GM12891 (cell line): Measurements from ENCODE around the gene MIPEP. TPM values are rescaled to one million over a fixed set of nuclear protein-coding genes. Genes with fewer than 3 reads are reported as not detected.

Experiments
- DNase-seq: peaks from one replicate; pipeline ENCODE4 v3.0.0; 2011; ENCODE audit warnings: low spot score; ENCODE audit not compliant: insufficient read length
- FAIRE-seq: peaks from 2 replicates; lab custom pipeline; 2011; peaks lifted over from hg19 to GRCh38; lab: Jason Lieb, UNC
- PAX5 ChIP-seq: IDR thresholded peaks from 2 replicates; pipeline ENCODE4 v1.6.1; 2011; ENCODE audit warnings: low read length, moderate library complexity, mild to moderate bottlenecking; ENCODE audit not compliant: insufficient read depth, severe bottlenecking
- POLR2A ChIP-seq: IDR thresholded peaks from 2 replicates; pipeline ENCODE4 v1.6.1; 2011; ENCODE audit warnings: low read depth, low read length, control low read depth
- POLR2AphosphoS5 ChIP-seq: IDR thresholded peaks from 2 replicates; pipeline ENCODE4 v1.6.1; 2011; ENCODE audit warnings: low read depth, low read length, control low read depth
- POU2F2 ChIP-seq: IDR thresholded peaks from 2 replicates; pipeline ENCODE4 v1.6.1; 2011; ENCODE audit warnings: low read depth, mild to moderate bottlenecking, control low read depth, low read length, moderate library complexity
- SPI1 ChIP-seq: IDR thresholded peaks from 2 replicates; pipeline ENCODE4 v1.6.1; 2011; ENCODE audit warnings: low read depth, low read length, control low read depth
- TAF1 ChIP-seq: IDR thresholded peaks from 2 replicates; pipeline ENCODE4 v1.6.1; 2011; ENCODE audit warnings: low read depth, low read length, control low read depth
- polyA plus RNA-seq: library from polyadenylated mRNA; unstranded; fragments of >200 nt; gene quantifications from one replicate; pipeline ENCODE4 v1.2.1, GENCODE V29; 2012; ENCODE audit warnings: low read depth, missing spikeins, inconsistent platforms; ENCODE audit not compliant: missing spikeins

The MIPEP gene
- 26.9 TPM for polyA plus RNA-seq

DNA sequence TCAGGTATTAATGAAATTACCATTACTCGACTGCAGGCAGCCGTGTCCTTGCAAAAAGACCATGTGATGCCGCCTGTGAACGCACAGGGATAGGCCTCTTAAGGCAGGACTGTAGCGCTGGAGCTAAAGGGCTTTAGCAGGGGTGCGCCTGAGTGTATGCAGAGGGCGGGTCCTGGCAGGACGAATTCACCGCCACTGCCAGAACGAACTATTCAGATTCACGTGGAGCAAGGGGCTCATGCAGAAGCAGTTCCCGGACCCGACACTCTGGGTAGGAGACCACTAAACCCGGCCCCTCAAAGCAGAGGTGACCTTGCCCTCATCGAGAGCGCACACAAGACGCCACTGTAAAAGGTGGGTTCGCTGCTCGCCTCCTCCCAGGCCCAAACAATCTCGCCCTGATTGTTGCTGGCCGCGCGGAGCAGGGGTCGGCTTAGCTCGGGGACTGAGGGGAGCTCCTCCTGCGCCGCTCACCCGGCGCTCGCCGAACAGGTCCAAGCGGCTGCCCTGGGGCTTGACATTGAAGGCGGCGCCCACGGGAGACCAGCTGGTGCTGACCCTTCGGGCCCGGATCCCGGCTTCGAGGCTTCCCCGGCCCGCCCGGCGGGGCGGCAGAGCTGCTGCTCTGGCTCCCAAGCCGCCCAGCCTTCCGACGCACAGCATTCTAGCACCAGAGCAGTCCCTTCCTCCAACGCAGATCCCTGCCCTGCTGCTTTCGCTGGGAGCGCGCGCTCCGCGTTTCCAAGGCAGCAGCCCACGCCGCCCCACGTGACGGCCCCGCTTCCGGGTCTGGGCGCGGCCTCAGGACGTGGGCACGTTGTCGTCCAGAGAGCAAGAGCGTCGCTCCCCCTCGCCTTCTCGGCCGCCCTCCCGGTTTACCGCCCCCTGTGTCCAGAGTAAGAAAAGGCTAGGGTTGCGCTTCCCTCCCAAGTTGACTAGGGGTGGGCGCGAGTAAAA lies at the start of gene MIPEP:
Gene MIPEP, minus strand, starts transcription at position 743 of the 957 bp plus-strand sequence. Its CDS starts 80 bp downstream, at position 663.
- DNase-seq (peak; percentile 91), FAIRE-seq (peak; percentile 97)
- TF ChIP-seq POLR2A = no peak
- peak; percentile 9; the same call in 1 of the 2 replicates for TF ChIP-seq POU2F2
- no peak for TF ChIP-seq PAX5
- TF ChIP-seq POLR2AphosphoS5 = 0 out of 2 replicates have a peak, but pooled peaks have one; percentile 57
- TF ChIP-seq TAF1 = peak; percentile 33; the same call in 1 of the 2 replicates
- no peak; the same call in 1 of the 2 replicates for TF ChIP-seq SPI1

DNA sequence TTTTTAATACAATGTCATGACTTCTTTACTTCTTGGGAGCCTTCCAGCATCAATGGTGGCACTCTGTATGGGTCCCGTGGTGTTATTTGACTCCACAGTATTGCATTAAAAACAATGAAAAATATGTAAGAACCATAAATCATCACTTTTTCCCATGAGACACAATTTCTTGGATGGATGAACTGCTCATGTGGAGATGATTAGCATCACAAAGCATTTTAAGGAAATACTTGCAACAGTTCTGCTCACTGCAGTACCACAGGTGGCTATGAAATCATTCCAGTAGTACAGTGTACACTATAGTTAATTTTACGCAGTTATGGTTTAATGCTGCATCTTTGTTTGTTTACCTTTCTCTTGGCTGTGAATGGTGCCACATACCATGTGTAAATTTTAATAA lies 45.3 kb upstream of the MIPEP start:
- FAIRE-seq = no peak
- DNase-seq = no peak
- TF ChIP-seq POU2F2 (no peak), POLR2A (no peak), POLR2AphosphoS5 (no peak), SPI1 (no peak), TAF1 (no peak), PAX5 (no peak)

- DNase-seq (no peak), FAIRE-seq (no peak)
- no peak for TF ChIP-seq POU2F2
- no peak for TF ChIP-seq POLR2AphosphoS5
These were observed 39.8 kb upstream of the MIPEP start for GRCh38 chr13:23928985-23929384.

DNA sequence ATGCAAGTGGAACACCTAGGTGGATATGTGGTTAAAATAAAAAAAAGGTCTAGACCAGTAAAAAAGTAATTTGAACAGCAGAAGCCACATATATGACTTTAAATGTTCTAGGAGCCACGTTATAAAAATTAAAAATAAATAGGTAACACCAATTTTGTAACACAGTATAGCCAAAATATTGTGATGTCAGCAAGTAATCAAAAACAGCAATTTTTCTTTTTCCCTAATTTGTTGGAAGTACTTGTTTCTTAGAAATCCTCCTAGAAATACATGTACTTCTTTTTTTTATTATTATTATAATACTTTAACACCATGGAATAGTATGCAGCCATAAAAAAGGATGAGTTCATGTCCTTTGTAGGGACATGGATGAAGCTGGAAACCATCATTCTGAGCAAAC lies 33.8 kb upstream of the MIPEP start:
- TF ChIP-seq POLR2AphosphoS5 (no peak), TAF1 (no peak), SPI1 (no peak), POU2F2 (no peak)
- FAIRE-seq (no peak), DNase-seq (no peak)

DNA sequence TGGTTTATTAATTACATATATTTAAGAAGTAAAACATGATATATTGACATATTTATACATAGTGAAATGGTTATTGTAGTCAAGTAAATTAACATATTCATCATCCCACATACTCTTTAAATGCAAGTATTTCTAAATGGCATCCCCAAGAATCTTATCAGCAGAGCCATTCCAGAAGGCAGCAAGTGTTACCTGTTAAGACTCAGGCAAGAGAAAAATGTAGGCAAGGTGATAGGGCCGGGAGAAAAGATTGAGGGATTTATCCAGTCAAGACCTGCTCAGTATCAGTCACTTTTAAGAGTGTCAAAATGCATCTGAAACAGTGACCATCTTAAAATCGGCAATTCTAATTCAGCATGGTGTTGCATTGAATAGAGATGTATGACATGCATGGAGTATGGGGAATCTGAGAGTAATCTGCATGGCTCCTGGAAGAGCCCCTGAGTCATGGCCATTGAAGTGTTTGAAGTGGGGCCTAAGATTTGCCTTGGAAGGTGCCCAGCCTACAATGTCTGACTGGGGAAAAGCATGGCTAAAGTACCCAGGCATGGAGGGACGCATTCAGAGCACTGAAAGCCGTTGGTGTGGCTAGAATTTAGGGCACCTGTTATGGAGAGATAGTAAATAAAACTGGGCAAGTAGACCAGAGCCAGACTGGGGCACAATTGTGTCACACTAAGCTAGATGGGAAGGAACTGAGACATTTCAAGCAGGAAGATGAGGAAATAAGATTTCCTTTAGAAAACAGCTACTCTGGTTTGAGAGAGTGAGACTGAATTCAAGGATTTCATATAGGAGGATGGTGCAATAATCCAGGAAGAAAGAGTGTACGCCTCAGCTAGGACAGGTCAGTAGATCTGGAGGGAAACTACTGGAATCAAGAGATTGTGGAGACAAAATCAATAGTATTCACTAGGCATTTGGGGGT lies 33.1 kb upstream of the MIPEP start:
- TF ChIP-seq PAX5 = no peak
- no peak for TF ChIP-seq SPI1
- TF ChIP-seq POLR2AphosphoS5 = no peak
- TF ChIP-seq POU2F2 = no peak
- TF ChIP-seq TAF1 = no peak
- TF ChIP-seq POLR2A = no peak
- DNase-seq (no peak), FAIRE-seq (no peak)

DNA sequence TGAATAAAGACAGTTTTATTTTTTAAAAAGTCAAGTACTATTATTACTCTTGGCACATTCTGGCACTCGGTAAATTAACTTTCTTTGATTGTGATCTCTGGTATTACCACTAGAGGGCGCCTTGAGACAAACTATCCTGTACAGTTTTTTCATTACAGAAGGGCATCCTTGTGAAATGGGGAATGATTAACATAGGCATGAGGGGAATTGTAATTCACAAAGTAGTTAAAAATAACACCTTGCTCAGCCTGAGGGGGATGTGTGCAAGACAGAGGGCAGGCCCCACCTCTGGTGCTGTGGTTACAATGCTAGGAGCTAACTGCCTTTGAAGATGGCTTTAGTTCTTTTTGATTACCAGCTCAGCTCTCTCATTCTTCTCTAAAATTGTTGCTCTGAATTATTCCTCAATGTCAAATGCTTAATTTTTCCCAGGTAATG lies 32.3 kb upstream of the MIPEP start:
- no peak for FAIRE-seq
- DNase-seq = no peak
- no peak for TF ChIP-seq TAF1
- no peak for TF ChIP-seq PAX5
- no peak for TF ChIP-seq SPI1
- TF ChIP-seq POLR2AphosphoS5 = no peak
- TF ChIP-seq POLR2A = no peak
- no peak for TF ChIP-seq POU2F2

- TF ChIP-seq SPI1 (peak; percentile 52), POLR2A (no peak)
- DNase-seq (no peak), FAIRE-seq (no peak)
These were observed 29.8 kb upstream of the MIPEP start for GRCh38 chr13:23919006-23919405.

DNA sequence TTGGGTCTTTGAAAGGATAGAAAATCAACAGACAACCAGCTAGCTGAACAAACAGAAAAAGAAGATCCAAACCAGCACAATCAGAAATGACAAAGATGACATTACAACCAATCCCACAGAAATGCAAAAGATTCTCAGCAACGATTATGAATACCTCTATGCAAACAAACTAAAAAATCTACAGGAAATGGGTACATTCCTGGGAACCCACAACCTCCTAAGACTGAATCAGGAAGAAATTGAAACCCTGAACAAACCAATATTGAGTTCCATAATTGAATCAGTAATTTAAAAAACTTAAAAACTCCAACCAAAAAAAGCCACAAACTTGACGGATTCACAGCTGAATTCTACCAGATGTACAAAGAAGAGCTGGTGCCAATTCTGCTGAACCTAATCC lies 29.0 kb upstream of the MIPEP start:
- no peak for FAIRE-seq
- no peak for DNase-seq
- TF ChIP-seq PAX5 = no peak
- TF ChIP-seq TAF1 = no peak
- TF ChIP-seq POLR2AphosphoS5 = no peak
- TF ChIP-seq POLR2A = no peak
- no peak for TF ChIP-seq POU2F2
- TF ChIP-seq SPI1 = no peak

DNA sequence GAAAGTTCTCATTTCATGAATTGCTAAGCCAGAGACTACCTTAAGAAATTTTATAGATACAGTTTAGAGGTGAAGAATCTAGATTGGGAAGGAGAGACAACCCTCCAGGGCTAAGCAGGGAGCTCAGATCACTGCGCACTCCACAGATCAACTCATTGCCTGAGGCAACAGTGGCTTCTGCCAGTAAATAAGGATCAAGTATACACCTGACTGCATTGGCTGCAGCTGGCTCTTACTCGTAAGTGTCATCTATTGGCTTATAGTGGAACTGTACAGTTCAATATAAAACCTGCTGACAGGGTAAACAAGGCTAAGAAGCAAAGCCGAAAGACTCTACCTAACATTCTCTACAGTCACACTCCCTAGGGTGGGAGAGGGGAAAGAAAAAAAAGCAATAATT lies 26.1 kb upstream of the MIPEP start:
- FAIRE-seq (no peak), DNase-seq (no peak)
- TF ChIP-seq SPI1 (no peak), POLR2A (no peak), TAF1 (no peak), POLR2AphosphoS5 (no peak), PAX5 (no peak), POU2F2 (no peak)
